Type B pancreatic cell (in vitro differentiated cells): ENCODE measurements around the gene GAGE13. TPM values are rescaled to one million over a fixed set of nuclear protein-coding genes. Genes with fewer than 3 reads are reported as not detected.
"Not testable (repeated sequence)": the region's sequence is repeated elsewhere in the genome, so short reads cannot be mapped to it uniquely, and the experiment has no call there.

Experiments used
- DNase-seq: peaks from one replicate; pipeline ENCODE4 v3.0.0; 2021; ENCODE audit warnings: mixed read lengths; ENCODE audit not compliant: unreplicated experiment; ENCODE audit errors: extremely low spot score
- H3K27ac Mint-ChIP-seq: 2 replicates; pipeline ENCODE4 v1.8.0; 2021; ENCODE audit warnings: mild to moderate bottlenecking, mixed read lengths
- H3K27me3 Mint-ChIP-seq: 2 replicates; pipeline ENCODE4 v1.8.0; 2021; ENCODE audit warnings: mixed read lengths
- H3K36me3 Mint-ChIP-seq: 2 replicates; pipeline ENCODE4 v1.8.0; 2021; ENCODE audit warnings: mixed read lengths
- H3K4me1 Mint-ChIP-seq: one replicate; pipeline ENCODE4 v1.8.0; 2021; ENCODE audit warnings: mixed read lengths; ENCODE audit not compliant: unreplicated experiment
- H3K4me3 Mint-ChIP-seq: 2 replicates; pipeline ENCODE4 v1.8.0; 2021; ENCODE audit warnings: mild to moderate bottlenecking, mixed read lengths
- H3K9me3 Mint-ChIP-seq: 2 replicates; pipeline ENCODE4 v1.8.0; 2021; ENCODE audit warnings: mixed read lengths
- CTCF ChIP-seq: fragments of 200-600 bp; sonication (generic); conservative IDR thresholded peaks from 2 replicates; pipeline ENCODE4 v1.5.0; 2021; ENCODE audit warnings: antibody characterized with exemption, mild to moderate bottlenecking
- long read RNA-seq: library from polyadenylated mRNA; unstranded; transcript quantifications from one replicate; pipeline ENCODE4 v2.0.0, GENCODE V29; 2020
- total RNA-seq: library from RNA; stranded (reverse); gene quantifications from 2 replicates; pipeline ENCODE4 v1.2.1, GENCODE V29; 2021; ENCODE audit warnings: low replicate concordance

GAGE13 gene
- not detected in 2 replicates for total RNA-seq
- long read RNA-seq = 0 reads

- not testable (repeated sequence) for H3K36me3 Mint-ChIP-seq, H3K27me3 Mint-ChIP-seq, DNase-seq, H3K4me3 Mint-ChIP-seq, H3K4me1 Mint-ChIP-seq, H3K27ac Mint-ChIP-seq, H3K9me3 Mint-ChIP-seq
Measured at GRCh38 chrX:49331282-49331681, at the start of gene GAGE13. TSS of gene GAGE13 (plus strand) at chrX:49331582. CDS start at chrX:49332738, 1,156 bp downstream.

GRCh38 chrX:49282647-49283011, 48.8 kb upstream of the GAGE13 start:
- TF ChIP-seq CTCF = peak; percentile 30
- no peak for DNase-seq
- Mint-ChIP-seq H3K4me3 (no peak overlapping the region), H3K27ac (peak overlapping the region; percentile 25), H3K4me1 (peaks cover 9% of the 10 kb centered on the region), H3K36me3 (no peaks in the 10 kb centered on the region), H3K9me3 (no peaks in the 10 kb centered on the region), H3K27me3 (no peaks in the 10 kb centered on the region)

- DNase-seq = no peak
- Mint-ChIP-seq H3K36me3 (no peaks in the 10 kb centered on the region), H3K4me1 (peaks cover 9% of the 10 kb centered on the region), H3K27ac (no peak overlapping the region), H3K4me3 (no peak overlapping the region), H3K9me3 (no peaks in the 10 kb centered on the region), H3K27me3 (no peaks in the 10 kb centered on the region)
- TF ChIP-seq CTCF = no peak
Measured at GRCh38 chrX:49284212-49284611, 47.2 kb upstream of the GAGE13 start.

- DNase-seq = no peak
- H3K27me3 Mint-ChIP-seq = no peaks in the 10 kb centered on the region
- TF ChIP-seq CTCF = no peak
- no peak overlapping the region for H3K27ac Mint-ChIP-seq
- no peak overlapping the region for H3K4me3 Mint-ChIP-seq
- peaks cover 9% of the 10 kb centered on the region for H3K4me1 Mint-ChIP-seq
- H3K36me3 Mint-ChIP-seq = no peaks in the 10 kb centered on the region
- no peaks in the 10 kb centered on the region for H3K9me3 Mint-ChIP-seq
Measured at GRCh38 chrX:49286136-49286535, 45.2 kb upstream of the GAGE13 start.

GRCh38 chrX:49286581-49286980, 44.8 kb upstream of the GAGE13 start:
- H3K9me3 Mint-ChIP-seq = no peaks in the 10 kb centered on the region
- no peak overlapping the region for H3K27ac Mint-ChIP-seq
- no peak overlapping the region for H3K4me3 Mint-ChIP-seq
- H3K27me3 Mint-ChIP-seq = no peaks in the 10 kb centered on the region
- no peaks in the 10 kb centered on the region for H3K36me3 Mint-ChIP-seq
- peaks cover 9% of the 10 kb centered on the region for H3K4me1 Mint-ChIP-seq
- no peak for DNase-seq
- no peak for TF ChIP-seq CTCF

- no peak for DNase-seq
- no peak overlapping the region for H3K27ac Mint-ChIP-seq
- H3K27me3 Mint-ChIP-seq = no peaks in the 10 kb centered on the region
- no peak for TF ChIP-seq CTCF
- H3K9me3 Mint-ChIP-seq = no peaks in the 10 kb centered on the region
- H3K36me3 Mint-ChIP-seq = no peaks in the 10 kb centered on the region
- peaks cover 5% of the 10 kb centered on the region for H3K4me1 Mint-ChIP-seq
- H3K4me3 Mint-ChIP-seq = no peak overlapping the region
Measured at GRCh38 chrX:49287665-49288064, 43.7 kb upstream of the GAGE13 start.
